Neural cell (in vitro differentiated cells): Measurements from ENCODE around the gene SDCCAG8. TPM values are rescaled to one million over a fixed set of nuclear protein-coding genes. Genes with fewer than 3 reads are reported as not detected.

ENCODE experiments used
- H2AFZ ChIP-seq: fragments of 200-600, 300-800 bp; sonication (generic), shearing (Covaris generic); 2 replicates; pipeline ENCODE4 v1.6.0; 2014; ENCODE audit warnings: low read depth, mild to moderate bottlenecking, antibody characterized with exemption, low read length, moderate library complexity
- H3F3A ChIP-seq: fragments of 200-600 bp; shearing (Covaris generic); 2 replicates; pipeline ENCODE4 v1.6.1; 2016; ENCODE audit warnings: mild to moderate bottlenecking, moderate library complexity, mixed read lengths, antibody characterized with exemption, low read length; ENCODE audit not compliant: insufficient read depth, poor library complexity, severe bottlenecking
- H3K27ac ChIP-seq: fragments of 200-600, 300-800 bp; sonication (generic), shearing (Covaris generic); 2 replicates; pipeline ENCODE4 v1.5.1; 2014; ENCODE audit warnings: mild to moderate bottlenecking, low read length, moderate library complexity
- H3K27me3 ChIP-seq: fragments of 300-800, 200-600 bp; sonication (generic), shearing (Covaris generic); 2 replicates; pipeline ENCODE4 v1.6.0; 2014; ENCODE audit warnings: mild to moderate bottlenecking, low read depth, low read length, moderate library complexity; ENCODE audit not compliant: insufficient read depth
- H3K36me3 ChIP-seq: fragments of 300-800, 200-600 bp; sonication (generic), shearing (Covaris generic); 2 replicates; pipeline ENCODE4 v1.5.1; 2014; ENCODE audit warnings: mild to moderate bottlenecking, antibody characterized with exemption, low read length, moderate library complexity; ENCODE audit not compliant: insufficient read depth
- H3K4me2 ChIP-seq: fragments of 300-800, 200-600 bp; sonication (generic), shearing (Covaris generic); 2 replicates; pipeline ENCODE4 v1.6.0; 2014; ENCODE audit warnings: mild to moderate bottlenecking, low read length
- H3K4me3 ChIP-seq: fragments of 300-800, 200-600 bp; sonication (generic), shearing (Covaris generic); 2 replicates; pipeline ENCODE4 v1.5.1; 2014; ENCODE audit warnings: mild to moderate bottlenecking, low read length, moderate library complexity
- H3K79me2 ChIP-seq: fragments of 200-600 bp; shearing (Covaris generic); replicated peaks from 2 replicates; pipeline ENCODE4 v1.6.0; 2014; ENCODE audit warnings: mild to moderate bottlenecking, low read length, moderate library complexity; ENCODE audit not compliant: insufficient read depth
- H3K9ac ChIP-seq: fragments of 300-800, 200-600 bp; sonication (generic), shearing (Covaris generic); 2 replicates; pipeline ENCODE4 v1.6.1; 2016; ENCODE audit warnings: mild to moderate bottlenecking, low read length, mixed read lengths
- H3K9me2 ChIP-seq: fragments of 200-600 bp; shearing (Covaris generic); 2 replicates; pipeline ENCODE4 v1.6.1; 2016; ENCODE audit warnings: mild to moderate bottlenecking, low read length, mixed read lengths; ENCODE audit not compliant: insufficient read depth
- H3K9me3 ChIP-seq: fragments of 200-600, 300-800 bp; sonication (generic), shearing (Covaris generic); 2 replicates; pipeline ENCODE4 v1.6.1; 2016; ENCODE audit warnings: mild to moderate bottlenecking, mixed run types, low read length, moderate library complexity, mixed read lengths
- H4K20me1 ChIP-seq: fragments of 200-600 bp; shearing (Covaris generic); 2 replicates; pipeline ENCODE4 v1.6.1; 2016; ENCODE audit warnings: mild to moderate bottlenecking, mixed run types; ENCODE audit not compliant: insufficient read depth
- EP300 ChIP-seq: fragments of 450-650 bp; conservative IDR thresholded peaks from 2 replicates; pipeline ENCODE4 v1.6.1; 2014; ENCODE audit warnings: antibody characterized with exemption, mild to moderate bottlenecking, moderate library complexity; ENCODE audit not compliant: poor library complexity, severe bottlenecking
- EZH2 ChIP-seq: fragments of 200-600, 300-800 bp; shearing (Covaris generic), sonication (generic); IDR thresholded peaks from 2 replicates; pipeline ENCODE4 v1.6.1; 2014; ENCODE audit warnings: antibody characterized with exemption, low read length, borderline replicate concordance, mild to moderate bottlenecking; ENCODE audit not compliant: insufficient read depth, poor library complexity, severe bottlenecking
- MXI1 ChIP-seq: fragments of 450-650 bp; conservative IDR thresholded peaks from 2 replicates; pipeline ENCODE4 v1.6.1; 2014; ENCODE audit warnings: antibody characterized with exemption, mild to moderate bottlenecking; ENCODE audit not compliant: poor library complexity, severe bottlenecking
- POLR2AphosphoS5 ChIP-seq: IDR thresholded peaks from 2 replicates; pipeline ENCODE4 v1.6.1; 2012
- RAD21 ChIP-seq: fragments of 450-650 bp; conservative IDR thresholded peaks from 2 replicates; pipeline ENCODE4 v1.6.1; 2014; ENCODE audit warnings: antibody characterized with exemption, mild to moderate bottlenecking, moderate library complexity
- SMC3 ChIP-seq: fragments of 450-650 bp; conservative IDR thresholded peaks from 2 replicates; pipeline ENCODE4 v1.6.1; 2014; ENCODE audit warnings: antibody characterized with exemption, mild to moderate bottlenecking, moderate library complexity; ENCODE audit not compliant: poor library complexity
- TAF1 ChIP-seq: IDR thresholded peaks from 2 replicates; pipeline ENCODE4 v1.6.1; 2012; ENCODE audit warnings: low read depth
- polyA plus RNA-seq: library from polyadenylated mRNA; depleted of rRNA; stranded (reverse); fragments of >200 nt; gene quantifications from 2 replicates; pipeline ENCODE4 v1.2.3, GENCODE V29; 2014
- TF ChIP-seq, protein P1 (sequence below): IDR thresholded peaks from 2 replicates; pipeline ENCODE4 v1.6.1; 2012; ENCODE audit warnings: borderline replicate concordance
- TF ChIP-seq, protein P2 (sequence below): fragments of 450-650 bp; IDR thresholded peaks from 2 replicates; pipeline ENCODE4 v1.5.1; 2014; ENCODE audit warnings: antibody characterized with exemption, mild to moderate bottlenecking, moderate library complexity; ENCODE audit not compliant: poor library complexity, severe bottlenecking

SDCCAG8 gene
- polyA plus RNA-seq, 1 donor from 2014 or later: 32.2 TPM

DNA sequence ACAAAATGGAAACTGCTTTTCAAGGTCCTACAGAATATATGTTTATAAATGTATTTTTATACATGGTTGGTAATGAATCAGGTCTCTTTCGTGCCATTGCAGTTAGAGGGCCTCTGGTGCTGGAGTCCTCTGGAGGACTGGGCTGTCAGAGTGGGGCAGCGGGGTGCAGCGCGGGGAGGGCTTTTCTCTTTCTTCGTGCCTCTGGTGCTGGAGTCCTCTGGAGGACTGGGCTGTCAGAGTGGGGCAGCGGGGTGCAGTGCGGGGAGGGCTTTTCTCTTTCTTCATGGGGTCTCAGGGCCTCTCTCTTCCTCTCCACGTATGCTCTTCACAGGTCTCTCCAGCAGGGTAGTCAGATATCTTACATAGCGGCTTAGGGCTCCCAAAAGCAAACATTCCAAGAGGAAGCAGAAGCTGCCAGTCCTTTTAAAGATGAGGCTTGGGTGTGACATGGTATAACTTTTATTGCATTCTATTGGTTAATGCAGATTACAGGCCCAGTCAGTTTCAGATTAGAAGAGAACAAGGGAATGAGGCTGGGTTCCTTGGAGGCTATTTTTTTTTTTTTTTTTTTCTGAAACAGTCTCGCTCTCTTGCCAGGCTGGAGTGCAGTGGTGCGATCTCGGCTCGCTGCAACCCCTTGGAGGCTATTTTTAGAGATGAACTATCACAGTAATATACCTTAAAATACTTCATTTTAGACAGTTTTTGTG is 13.1 kb downstream of the SDCCAG8 start:
- Histone ChIP-seq H4K20me1 (no peaks in the 10 kb centered on the region), H3K79me2 (no peaks in the 10 kb centered on the region), H3K4me2 (no peak overlapping the region), H3K4me3 (no peak overlapping the region), H3K9me2 (no peaks in the 10 kb centered on the region), H3K36me3 (no peaks in the 10 kb centered on the region), H3F3A (no peaks in the 10 kb centered on the region), H3K27me3 (no peaks in the 10 kb centered on the region), H3K9ac (no peak overlapping the region), H3K9me3 (no peaks in the 10 kb centered on the region), H3K27ac (no peak overlapping the region), H2AFZ (no peak overlapping the region)
- TF ChIP-seq TAF1 (no peak), EZH2 (no peak), SMC3 (no peak), POLR2AphosphoS5 (no peak), EP300 (no peak), MXI1 (no peak), RAD21 (no peak)
- TF ChIP-seq, protein P1, sequence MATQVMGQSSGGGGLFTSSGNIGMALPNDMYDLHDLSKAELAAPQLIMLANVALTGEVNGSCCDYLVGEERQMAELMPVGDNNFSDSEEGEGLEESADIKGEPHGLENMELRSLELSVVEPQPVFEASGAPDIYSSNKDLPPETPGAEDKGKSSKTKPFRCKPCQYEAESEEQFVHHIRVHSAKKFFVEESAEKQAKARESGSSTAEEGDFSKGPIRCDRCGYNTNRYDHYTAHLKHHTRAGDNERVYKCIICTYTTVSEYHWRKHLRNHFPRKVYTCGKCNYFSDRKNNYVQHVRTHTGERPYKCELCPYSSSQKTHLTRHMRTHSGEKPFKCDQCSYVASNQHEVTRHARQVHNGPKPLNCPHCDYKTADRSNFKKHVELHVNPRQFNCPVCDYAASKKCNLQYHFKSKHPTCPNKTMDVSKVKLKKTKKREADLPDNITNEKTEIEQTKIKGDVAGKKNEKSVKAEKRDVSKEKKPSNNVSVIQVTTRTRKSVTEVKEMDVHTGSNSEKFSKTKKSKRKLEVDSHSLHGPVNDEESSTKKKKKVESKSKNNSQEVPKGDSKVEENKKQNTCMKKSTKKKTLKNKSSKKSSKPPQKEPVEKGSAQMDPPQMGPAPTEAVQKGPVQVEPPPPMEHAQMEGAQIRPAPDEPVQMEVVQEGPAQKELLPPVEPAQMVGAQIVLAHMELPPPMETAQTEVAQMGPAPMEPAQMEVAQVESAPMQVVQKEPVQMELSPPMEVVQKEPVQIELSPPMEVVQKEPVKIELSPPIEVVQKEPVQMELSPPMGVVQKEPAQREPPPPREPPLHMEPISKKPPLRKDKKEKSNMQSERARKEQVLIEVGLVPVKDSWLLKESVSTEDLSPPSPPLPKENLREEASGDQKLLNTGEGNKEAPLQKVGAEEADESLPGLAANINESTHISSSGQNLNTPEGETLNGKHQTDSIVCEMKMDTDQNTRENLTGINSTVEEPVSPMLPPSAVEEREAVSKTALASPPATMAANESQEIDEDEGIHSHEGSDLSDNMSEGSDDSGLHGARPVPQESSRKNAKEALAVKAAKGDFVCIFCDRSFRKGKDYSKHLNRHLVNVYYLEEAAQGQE: no peak
- TF ChIP-seq, protein P2, sequence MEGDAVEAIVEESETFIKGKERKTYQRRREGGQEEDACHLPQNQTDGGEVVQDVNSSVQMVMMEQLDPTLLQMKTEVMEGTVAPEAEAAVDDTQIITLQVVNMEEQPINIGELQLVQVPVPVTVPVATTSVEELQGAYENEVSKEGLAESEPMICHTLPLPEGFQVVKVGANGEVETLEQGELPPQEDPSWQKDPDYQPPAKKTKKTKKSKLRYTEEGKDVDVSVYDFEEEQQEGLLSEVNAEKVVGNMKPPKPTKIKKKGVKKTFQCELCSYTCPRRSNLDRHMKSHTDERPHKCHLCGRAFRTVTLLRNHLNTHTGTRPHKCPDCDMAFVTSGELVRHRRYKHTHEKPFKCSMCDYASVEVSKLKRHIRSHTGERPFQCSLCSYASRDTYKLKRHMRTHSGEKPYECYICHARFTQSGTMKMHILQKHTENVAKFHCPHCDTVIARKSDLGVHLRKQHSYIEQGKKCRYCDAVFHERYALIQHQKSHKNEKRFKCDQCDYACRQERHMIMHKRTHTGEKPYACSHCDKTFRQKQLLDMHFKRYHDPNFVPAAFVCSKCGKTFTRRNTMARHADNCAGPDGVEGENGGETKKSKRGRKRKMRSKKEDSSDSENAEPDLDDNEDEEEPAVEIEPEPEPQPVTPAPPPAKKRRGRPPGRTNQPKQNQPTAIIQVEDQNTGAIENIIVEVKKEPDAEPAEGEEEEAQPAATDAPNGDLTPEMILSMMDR: no peak

DNA sequence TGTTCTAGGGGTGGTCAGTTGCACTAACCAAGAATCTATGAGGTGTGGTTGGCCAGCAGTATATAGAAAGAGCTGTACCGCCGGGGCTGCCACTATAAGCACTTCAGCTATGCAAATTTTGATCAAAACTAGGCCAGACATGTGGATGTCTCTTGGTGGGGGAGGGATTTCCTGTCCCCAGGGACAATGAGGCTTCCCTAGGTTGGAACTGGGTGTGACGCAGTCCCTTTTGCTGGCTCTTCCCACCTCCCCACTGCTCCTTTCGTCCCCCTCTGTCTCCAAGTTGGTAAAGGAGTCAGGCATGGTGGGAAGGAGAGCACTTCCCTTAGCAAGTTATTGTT is 13.6 kb downstream of the SDCCAG8 start:
- Histone ChIP-seq H3K79me2 (no peaks in the 10 kb centered on the region), H4K20me1 (no peaks in the 10 kb centered on the region), H3K36me3 (no peaks in the 10 kb centered on the region), H3K4me3 (no peak overlapping the region), H3K9ac (no peak overlapping the region), H3K4me2 (no peak overlapping the region), H3F3A (no peaks in the 10 kb centered on the region), H3K9me2 (no peaks in the 10 kb centered on the region), H3K27me3 (no peaks in the 10 kb centered on the region), H3K9me3 (no peaks in the 10 kb centered on the region), H2AFZ (no peak overlapping the region), H3K27ac (no peak overlapping the region)
- TF ChIP-seq, protein P1: no peak
- TF ChIP-seq MXI1: no peak
- TF ChIP-seq POLR2AphosphoS5: no peak
- no peak for TF ChIP-seq EZH2
- no peak for TF ChIP-seq EP300
- no peak for TF ChIP-seq TAF1
- TF ChIP-seq, protein P2: no peak
- no peak for TF ChIP-seq SMC3
- TF ChIP-seq RAD21: no peak
